GM19099 (cell line): Measurements from ENCODE around the gene PALS2.

Experiments used
- POLR2A ChIP-seq: IDR thresholded peaks from 3 replicates; pipeline ENCODE4 v1.6.1; 2011; ENCODE audit warnings: low read depth; ENCODE audit not compliant: insufficient read length; ENCODE audit errors: extremely low read depth

PALS2 gene, protein sequence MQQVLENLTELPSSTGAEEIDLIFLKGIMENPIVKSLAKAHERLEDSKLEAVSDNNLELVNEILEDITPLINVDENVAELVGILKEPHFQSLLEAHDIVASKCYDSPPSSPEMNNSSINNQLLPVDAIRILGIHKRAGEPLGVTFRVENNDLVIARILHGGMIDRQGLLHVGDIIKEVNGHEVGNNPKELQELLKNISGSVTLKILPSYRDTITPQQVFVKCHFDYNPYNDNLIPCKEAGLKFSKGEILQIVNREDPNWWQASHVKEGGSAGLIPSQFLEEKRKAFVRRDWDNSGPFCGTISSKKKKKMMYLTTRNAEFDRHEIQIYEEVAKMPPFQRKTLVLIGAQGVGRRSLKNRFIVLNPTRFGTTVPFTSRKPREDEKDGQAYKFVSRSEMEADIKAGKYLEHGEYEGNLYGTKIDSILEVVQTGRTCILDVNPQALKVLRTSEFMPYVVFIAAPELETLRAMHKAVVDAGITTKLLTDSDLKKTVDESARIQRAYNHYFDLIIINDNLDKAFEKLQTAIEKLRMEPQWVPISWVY

DNA sequence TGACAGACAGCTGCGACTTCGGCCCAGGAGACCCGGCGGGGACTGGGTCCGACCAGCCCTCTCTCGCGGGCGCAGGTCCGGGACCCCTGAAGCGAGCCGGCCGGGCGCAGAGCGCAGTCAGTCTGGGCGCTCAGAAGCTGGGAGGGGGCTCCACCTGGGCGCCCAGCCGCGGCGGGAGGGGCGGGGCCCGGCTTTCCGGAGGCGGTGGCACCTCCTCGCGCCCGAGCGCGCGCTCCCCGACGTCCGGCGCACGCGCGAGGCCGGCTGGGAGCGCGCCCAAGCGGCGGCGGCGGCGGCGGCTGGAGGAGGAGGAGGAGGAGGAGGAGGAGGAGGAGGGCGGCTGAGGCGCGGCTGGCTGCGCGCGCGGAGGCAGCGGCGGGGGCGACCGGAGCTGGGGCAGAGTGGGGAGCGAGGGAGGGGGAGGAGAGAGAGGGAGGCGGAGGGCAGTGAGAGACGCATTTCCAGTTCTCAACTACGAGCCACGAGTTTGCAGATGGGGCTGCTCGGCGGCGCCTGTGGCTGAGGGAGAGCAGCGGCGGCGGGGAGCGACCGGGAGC is at the start of gene PALS2:
PALS2 (plus strand) TSS at position 456 of the 557 bp plus-strand sequence. CDS start 50,216 bp downstream, outside the sequence.
- TF ChIP-seq POLR2A, result peak; percentile 47

- no peak for TF ChIP-seq POLR2A
Measured at GRCh38 chr7:24531255-24531654, 42.0 kb upstream of the PALS2 start.

DNA sequence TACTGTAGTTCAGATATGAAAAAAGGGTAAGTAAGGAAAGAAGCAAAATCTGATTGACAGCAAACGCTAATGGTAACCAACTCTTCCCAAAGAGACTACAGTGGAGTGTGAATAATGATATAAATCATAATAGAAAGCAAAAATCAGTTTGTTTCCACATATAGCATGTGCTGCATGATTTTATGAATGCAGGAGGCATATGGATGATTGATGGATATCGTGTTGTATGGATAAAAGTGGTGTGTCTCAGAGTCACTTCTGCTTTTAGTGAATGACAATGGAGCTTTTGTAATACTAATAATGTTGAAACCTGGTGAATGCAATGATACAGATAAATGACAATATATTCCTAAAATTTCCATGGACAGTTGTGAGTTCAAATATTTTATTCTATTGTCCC is 36.6 kb upstream of the PALS2 start:
- no peak for TF ChIP-seq POLR2A

GRCh38 chr7:24540956-24541355 is 32.3 kb upstream of the PALS2 start:
- no peak for TF ChIP-seq POLR2A

GRCh38 chr7:24545215-24545614 is 28.0 kb upstream of the PALS2 start:
- no peak for TF ChIP-seq POLR2A

DNA sequence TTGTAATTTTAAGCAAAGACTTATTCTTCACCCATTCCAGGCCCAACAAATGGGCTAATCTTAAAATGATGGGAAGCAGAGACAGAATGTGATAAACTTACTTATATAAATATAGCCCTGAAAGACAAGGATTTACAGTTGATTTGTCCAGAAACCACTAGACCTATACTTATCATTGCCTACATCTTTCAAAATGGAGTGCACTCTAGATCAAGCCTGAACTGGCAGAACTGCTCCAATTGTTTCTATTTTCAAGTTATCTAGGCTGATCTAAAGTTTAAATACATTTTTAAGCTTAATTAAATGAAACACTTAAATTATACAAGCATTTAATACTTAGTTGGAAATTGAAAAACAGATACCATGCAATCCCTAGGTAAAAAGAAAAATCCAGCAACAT is 24.9 kb upstream of the PALS2 start:
- TF ChIP-seq POLR2A, result no peak

DNA sequence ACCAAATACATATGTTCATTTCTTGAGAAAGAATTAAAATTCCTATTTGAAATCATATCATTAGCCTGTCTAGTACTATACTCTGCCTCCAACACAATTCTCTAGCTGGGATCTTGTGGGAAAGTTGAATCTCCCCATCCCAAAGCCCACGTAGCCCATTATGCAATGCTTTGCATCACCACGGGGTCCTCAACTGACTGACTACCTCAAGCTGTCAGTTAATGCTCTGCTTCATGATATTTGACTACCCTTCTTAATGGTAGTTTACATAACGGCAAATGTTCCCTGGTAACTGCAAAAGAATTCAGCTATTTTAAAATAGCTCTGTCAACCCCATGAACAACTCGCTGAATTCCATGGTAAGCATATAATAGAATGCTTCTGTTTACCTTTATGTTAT is 23.3 kb upstream of the PALS2 start:
- no peak for TF ChIP-seq POLR2A

DNA sequence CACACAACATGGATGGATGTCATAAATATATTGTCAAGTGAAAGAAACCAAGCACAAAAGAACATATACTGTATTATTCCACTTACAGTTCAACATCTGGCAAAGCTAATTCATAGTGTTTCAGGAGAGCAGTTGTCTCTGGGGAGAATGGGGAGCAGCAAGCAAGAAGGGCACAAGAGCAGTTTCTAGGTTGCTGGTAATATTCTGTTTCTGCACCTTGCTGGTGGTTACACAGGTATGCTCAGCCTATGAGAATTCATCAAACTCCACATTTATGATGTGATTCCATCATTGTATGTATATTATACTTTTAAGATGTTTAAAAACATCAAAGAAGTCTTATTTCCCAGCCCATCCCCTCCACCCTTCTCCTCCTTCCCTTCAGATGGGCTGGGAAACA is 18.1 kb upstream of the PALS2 start:
- no peak for TF ChIP-seq POLR2A

- TF ChIP-seq POLR2A, result no peak
Measured at GRCh38 chr7:24555719-24556118, 17.5 kb upstream of the PALS2 start.

DNA sequence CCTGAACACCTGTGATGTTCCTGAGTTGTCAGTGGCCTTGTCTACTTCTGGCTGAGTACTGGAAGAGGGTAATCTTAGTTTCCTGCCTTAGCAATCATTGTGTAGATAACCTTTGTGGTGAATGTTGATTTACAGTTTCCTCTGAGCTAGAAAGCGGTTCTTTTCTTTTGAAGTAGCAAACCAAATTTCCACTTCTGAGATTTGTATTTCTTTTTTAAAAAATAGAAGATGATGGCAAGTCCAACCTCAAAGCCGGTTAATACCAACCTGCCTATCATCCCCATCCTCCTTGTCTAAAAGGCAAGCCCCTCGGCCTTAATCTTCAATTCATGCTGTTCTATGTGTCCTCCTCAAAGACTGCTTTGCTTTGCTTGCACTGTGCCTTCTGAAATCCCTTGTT is 12.5 kb upstream of the PALS2 start:
- no peak for TF ChIP-seq POLR2A

DNA sequence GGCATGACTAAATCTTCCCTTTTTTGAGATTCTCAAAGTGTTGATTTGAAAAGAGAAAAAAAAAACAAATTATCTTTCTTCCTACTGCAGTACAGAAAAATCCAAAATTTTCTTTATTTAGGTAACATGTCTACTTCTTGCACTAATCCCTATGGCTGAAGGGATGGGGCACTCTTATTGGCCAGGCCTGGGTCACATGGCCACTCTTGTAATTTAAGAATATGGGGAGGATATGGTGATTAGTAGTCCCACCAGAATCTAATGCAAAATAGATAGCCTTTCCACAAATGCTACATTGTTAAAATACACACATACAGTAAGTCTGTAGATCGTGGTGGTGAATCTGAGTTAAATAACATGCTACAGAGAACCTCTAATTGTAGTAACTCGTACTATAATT is 7.0 kb upstream of the PALS2 start:
- TF ChIP-seq POLR2A, result no peak

GRCh38 chr7:24570983-24571382 is 2.3 kb upstream of the PALS2 start:
- no peak for TF ChIP-seq POLR2A

- no peak for TF ChIP-seq POLR2A
Measured at GRCh38 chr7:24572016-24572392, 1.2 kb upstream of the PALS2 start.

DNA sequence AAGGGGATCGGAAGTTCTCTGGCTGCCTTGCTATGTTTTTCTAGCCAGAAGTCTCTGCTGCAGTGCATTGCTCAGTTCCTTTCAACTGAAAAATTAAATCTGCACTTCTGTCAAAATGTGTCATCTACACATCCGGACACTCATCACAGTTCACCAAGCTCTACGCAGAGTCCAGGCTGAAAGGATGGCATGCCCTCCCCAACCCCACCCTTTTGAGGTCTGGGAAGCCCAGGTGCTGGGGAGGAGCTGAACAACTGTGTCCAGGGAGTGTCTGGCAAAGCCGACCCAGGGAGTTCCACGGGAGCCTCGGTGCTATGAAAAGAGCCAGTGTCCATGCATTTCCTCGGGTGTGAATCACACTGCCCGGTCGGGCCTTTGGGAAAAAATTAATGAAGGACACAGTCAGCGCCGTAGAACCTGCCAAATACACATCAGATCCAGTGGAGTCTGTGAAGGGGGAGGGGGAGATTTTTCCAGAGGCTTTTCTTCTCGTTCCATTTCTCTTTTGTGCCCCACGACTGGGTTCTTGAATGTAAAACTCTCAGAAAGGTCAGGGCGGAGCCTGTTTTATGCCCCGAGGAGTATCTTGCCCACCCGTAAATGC is 757 bp upstream of the PALS2 start:
- no peak for TF ChIP-seq POLR2A

GRCh38 chr7:24573554-24574338 is 494 bp downstream of the PALS2 start:
- peak; percentile 32 for TF ChIP-seq POLR2A
